ENCODE results near the gene TMEM108.

TMEM108 gene

DNA sequence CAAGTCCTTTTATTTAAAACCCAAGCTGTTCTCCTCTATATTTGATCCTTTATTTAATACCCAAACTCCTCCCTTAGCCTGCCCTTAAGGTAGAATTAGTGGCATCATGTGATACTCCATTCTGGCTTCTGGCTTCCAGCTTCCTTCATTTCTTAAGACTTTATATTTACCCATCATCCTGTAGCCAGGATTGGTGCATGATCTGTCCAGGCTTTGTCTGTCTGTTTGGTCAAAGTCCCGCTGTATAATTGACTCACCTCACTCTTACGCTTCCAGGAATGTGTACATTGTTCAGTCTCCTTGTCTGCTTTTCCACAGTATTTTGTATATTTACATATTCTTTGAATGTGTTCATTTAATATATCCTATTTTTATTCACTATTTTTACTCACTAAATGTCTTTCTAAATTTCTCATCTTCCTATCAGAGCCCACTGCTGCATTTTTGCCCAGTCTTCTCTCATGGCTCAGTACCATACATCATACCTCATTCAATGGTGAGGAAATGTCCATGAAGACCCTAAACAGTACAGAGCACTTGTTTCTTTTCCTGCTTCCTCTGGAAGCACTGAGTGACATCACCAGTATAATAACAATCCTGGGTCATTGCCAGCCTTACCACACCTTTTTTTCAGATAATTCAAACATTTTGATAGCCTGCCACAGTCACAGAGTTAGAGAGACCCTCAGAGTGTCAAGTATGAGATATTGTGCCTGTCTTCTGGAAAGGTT is 31.5 kb downstream of the TMEM108 start:
- H3K4me3 ChIP-seq (ENCODE audit: low read depth, low read length): no peak overlapping the region
- no peak for DNase-seq (ENCODE audit: low read depth)
- TF ChIP-seq, protein P1, sequence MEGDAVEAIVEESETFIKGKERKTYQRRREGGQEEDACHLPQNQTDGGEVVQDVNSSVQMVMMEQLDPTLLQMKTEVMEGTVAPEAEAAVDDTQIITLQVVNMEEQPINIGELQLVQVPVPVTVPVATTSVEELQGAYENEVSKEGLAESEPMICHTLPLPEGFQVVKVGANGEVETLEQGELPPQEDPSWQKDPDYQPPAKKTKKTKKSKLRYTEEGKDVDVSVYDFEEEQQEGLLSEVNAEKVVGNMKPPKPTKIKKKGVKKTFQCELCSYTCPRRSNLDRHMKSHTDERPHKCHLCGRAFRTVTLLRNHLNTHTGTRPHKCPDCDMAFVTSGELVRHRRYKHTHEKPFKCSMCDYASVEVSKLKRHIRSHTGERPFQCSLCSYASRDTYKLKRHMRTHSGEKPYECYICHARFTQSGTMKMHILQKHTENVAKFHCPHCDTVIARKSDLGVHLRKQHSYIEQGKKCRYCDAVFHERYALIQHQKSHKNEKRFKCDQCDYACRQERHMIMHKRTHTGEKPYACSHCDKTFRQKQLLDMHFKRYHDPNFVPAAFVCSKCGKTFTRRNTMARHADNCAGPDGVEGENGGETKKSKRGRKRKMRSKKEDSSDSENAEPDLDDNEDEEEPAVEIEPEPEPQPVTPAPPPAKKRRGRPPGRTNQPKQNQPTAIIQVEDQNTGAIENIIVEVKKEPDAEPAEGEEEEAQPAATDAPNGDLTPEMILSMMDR (IDR thresholded peaks at IDR 0.05; ENCODE audit: insufficient read depth, low read depth, low read length, missing control alignments): no peak

- TF ChIP-seq, protein P1 (IDR thresholded peaks at IDR 0.05; ENCODE audit: insufficient read depth, low read depth, low read length, missing control alignments): no peak
- no peak for DNase-seq (ENCODE audit: low read depth)
- H3K4me3 ChIP-seq (ENCODE audit: low read depth, low read length): no peak overlapping the region
These were observed 36.8 kb downstream of the TMEM108 start for GRCh38 chr3:133074977-133075376.

DNA sequence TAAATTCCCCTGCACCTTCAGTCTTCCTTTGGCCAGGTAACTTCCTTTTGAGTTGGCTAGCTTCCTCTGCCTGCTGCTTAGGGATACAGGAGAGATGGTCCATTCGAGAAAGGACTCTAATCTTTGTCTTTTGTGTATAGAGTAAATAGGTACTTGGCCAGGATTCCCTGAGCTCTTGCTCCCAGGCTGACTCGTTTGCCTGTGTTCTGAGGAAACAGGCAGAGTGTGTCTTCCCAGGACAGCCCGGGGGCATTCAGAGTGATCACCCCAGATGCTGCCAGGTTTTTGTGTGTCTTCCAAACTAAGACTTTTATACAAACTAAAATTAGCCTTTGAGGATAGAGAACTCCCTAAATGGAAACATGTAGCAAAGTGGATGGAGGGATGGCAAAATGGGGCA is 39.5 kb downstream of the TMEM108 start:
- H3K4me3 ChIP-seq (ENCODE audit: low read depth, low read length): no peak overlapping the region
- TF ChIP-seq, protein P1 (IDR thresholded peaks at IDR 0.05; ENCODE audit: insufficient read depth, low read depth, low read length, missing control alignments): no peak
- no peak for DNase-seq (ENCODE audit: low read depth)

DNA sequence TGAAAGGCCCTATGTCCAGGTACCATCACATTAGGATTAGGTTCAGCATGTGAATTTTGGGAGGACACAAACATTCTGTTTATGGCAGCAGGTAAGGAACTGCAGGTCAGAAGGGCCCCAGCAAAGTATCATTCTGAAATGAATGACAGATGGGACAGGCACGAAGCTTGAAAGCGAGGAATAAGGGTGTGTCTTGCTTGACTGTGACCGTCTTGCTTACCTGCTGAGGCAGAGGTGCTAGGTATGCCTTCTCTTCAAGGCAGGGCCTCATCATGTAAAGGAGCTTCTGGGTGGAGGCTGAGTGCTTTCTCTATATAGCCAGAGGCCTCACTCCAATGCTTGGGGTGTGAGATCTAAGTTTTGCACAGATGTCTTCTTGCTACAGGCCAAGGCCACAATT is 41.4 kb downstream of the TMEM108 start:
- no peak for DNase-seq (ENCODE audit: low read depth)
- no peak overlapping the region for H3K4me3 ChIP-seq (ENCODE audit: low read depth, low read length)
- TF ChIP-seq, protein P1 (IDR thresholded peaks at IDR 0.05; ENCODE audit: insufficient read depth, low read depth, low read length, missing control alignments): no peak

- H3K4me3 ChIP-seq (ENCODE audit: low read depth, low read length): no peak overlapping the region
- no peak for DNase-seq (ENCODE audit: low read depth)
- TF ChIP-seq, protein P1 (IDR thresholded peaks at IDR 0.05; ENCODE audit: insufficient read depth, low read depth, low read length, missing control alignments): no peak
These were observed 42.8 kb downstream of the TMEM108 start for GRCh38 chr3:133081016-133081415.

GRCh38 chr3:133083395-133083794 is 45.2 kb downstream of the TMEM108 start:
- TF ChIP-seq, protein P1 (IDR thresholded peaks at IDR 0.05; ENCODE audit: insufficient read depth, low read depth, low read length, missing control alignments): no peak
- no peak for DNase-seq (ENCODE audit: low read depth)
- no peak overlapping the region for H3K4me3 ChIP-seq (ENCODE audit: low read depth, low read length)
